Stomach (tissue), 8 donors: ENCODE results near the gene GOLGA3. TPM values are rescaled to one million over a fixed set of nuclear protein-coding genes. Genes with fewer than 3 reads are reported as not detected.

Experiments used
- polyA plus RNA-seq, 3 donors: library from polyadenylated mRNA; stranded (reverse); fragments of 200-250 nt; gene quantifications; one replicate each; pipeline ENCODE4 v1.2.3, GENCODE V29; 2013
- small RNA-seq, 4 donors: library from RNA; depleted of rRNA; stranded (forward); fragments of <200 nt; gene quantifications; one replicate each; pipeline ENCODE3, GENCODE V24; 2016
- total RNA-seq, 5 donors: library from RNA; depleted of rRNA; stranded (reverse); fragments of >200 nt; gene quantifications; one replicate each; pipeline versions ENCODE4 v1.1.0 to v1.2.3, GENCODE V29; 2014 to 2016
- donor health status: healthy with polysubstance abuse.
- donor health status: Bipolar disorder and iron deficiency.
- donor health status: healthy.

Gene GOLGA3
- total and polyA plus RNA-seq, 8 donors: 8.8 to 204 (median 55.3) TPM

Small RNA genes within 50 kb of the gene (small RNA-seq; reads per million reads assigned to genes)
- 0 reads per million in 4 donors for gene RNA5SP379

Other genes starting within 250 kb of the GOLGA3 start
- gene LRCOL1, start 218.3 kb downstream of the GOLGA3 start, total RNA-seq: not detected
- gene LRCOL1, start 218.3 kb downstream of the GOLGA3 start, polyA plus RNA-seq: under 1 TPM in 1 of 3 donors, not detected in 2; 0.60 TPM
- gene P2RX2, start 210.1 kb downstream of the GOLGA3 start, total RNA-seq: not detected
- under 1 TPM in 2 of 3 donors, not detected in 1; 0.19 to 0.78 TPM for gene P2RX2, start 210.1 kb downstream of the GOLGA3 start, polyA plus RNA-seq
- gene POLE, start 141.5 kb downstream of the GOLGA3 start, total RNA-seq: 100 to 1,000 TPM in 1 of 5 donors, 10 to 100 TPM in 4; 40.8 to 144 (median 72.2) TPM
- gene POLE, start 141.5 kb downstream of the GOLGA3 start, polyA plus RNA-seq: 10 to 100 TPM; 12.7 to 27.9 (median 13.8) TPM
- 100 to 1,000 TPM in 2 of 5 donors, 10 to 100 TPM in 3; 29.9 to 274 (median 89.7) TPM for gene PXMP2, start 141.3 kb downstream of the GOLGA3 start, total RNA-seq
- 10 to 100 TPM; 40.7 to 97.3 (median 90.5) TPM for gene PXMP2, start 141.3 kb downstream of the GOLGA3 start, polyA plus RNA-seq
- gene PGAM5, start 118.0 kb downstream of the GOLGA3 start, total RNA-seq: 10 to 100 TPM in 3 of 5 donors, 1 to 10 TPM in 2; 1.8 to 49.8 (median 16.8) TPM
- gene PGAM5, start 118.0 kb downstream of the GOLGA3 start, polyA plus RNA-seq: 10 to 100 TPM; 13.0 to 17.6 (median 14.1) TPM
- 10 to 100 TPM; 26.3 to 75.9 (median 73.4) TPM for gene ANKLE2, start 67.0 kb downstream of the GOLGA3 start, total RNA-seq
- gene ANKLE2, start 67.0 kb downstream of the GOLGA3 start, polyA plus RNA-seq: 10 to 100 TPM in 2 of 3 donors, 1 to 10 TPM in 1; 8.1 to 26.8 (median 10.7) TPM
- 100 to 1,000 TPM in 1 of 5 donors, 10 to 100 TPM in 4; 48.7 to 107 (median 73.3) TPM for gene CHFR, start 58.7 kb upstream of the GOLGA3 start, total RNA-seq
- gene CHFR, start 58.7 kb upstream of the GOLGA3 start, polyA plus RNA-seq: 10 to 100 TPM; 14.7 to 20.8 (median 15.4) TPM
- gene ZNF605, start 127.4 kb upstream of the GOLGA3 start, total RNA-seq: 10 to 100 TPM in 2 of 5 donors, 1 to 10 TPM in 2, under 1 TPM in 1; 0.58 to 16.9 (median 8.2) TPM
- gene ZNF605, start 127.4 kb upstream of the GOLGA3 start, polyA plus RNA-seq: 1 to 10 TPM in 2 of 3 donors, under 1 TPM in 1; 0.92 to 2.5 (median 2.2) TPM
- gene ZNF26, start 157.5 kb upstream of the GOLGA3 start, total RNA-seq: 10 to 100 TPM in 1 of 5 donors, 1 to 10 TPM in 4; 1.8 to 30.3 (median 4.5) TPM
- gene ZNF26, start 157.5 kb upstream of the GOLGA3 start, polyA plus RNA-seq: 1 to 10 TPM; 1.2 to 3.0 (median 2.1) TPM
- 10 to 100 TPM; 10.5 to 53.3 (median 20.1) TPM for gene ZNF84, start 208.6 kb upstream of the GOLGA3 start, total RNA-seq
- 1 to 10 TPM; 3.5 to 7.8 (median 7.5) TPM for gene ZNF84, start 208.6 kb upstream of the GOLGA3 start, polyA plus RNA-seq